Measurements from ENCODE around the gene ARHGEF25.

GRCh38 chr12:57613427-57614109 lies 2.3 kb downstream of the ARHGEF25 start:
- TF ChIP-seq CTCF (conservative IDR thresholded peaks at IDR 0.05; ENCODE audit: low read depth, low read length): no peak
- TF ChIP-seq, protein P1, sequence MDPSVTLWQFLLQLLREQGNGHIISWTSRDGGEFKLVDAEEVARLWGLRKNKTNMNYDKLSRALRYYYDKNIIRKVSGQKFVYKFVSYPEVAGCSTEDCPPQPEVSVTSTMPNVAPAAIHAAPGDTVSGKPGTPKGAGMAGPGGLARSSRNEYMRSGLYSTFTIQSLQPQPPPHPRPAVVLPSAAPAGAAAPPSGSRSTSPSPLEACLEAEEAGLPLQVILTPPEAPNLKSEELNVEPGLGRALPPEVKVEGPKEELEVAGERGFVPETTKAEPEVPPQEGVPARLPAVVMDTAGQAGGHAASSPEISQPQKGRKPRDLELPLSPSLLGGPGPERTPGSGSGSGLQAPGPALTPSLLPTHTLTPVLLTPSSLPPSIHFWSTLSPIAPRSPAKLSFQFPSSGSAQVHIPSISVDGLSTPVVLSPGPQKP (IDR thresholded peaks at IDR 0.05; ENCODE audit: borderline replicate concordance, low read depth, low read length): no peak
- TF ChIP-seq POLR2A (IDR thresholded peaks at IDR 0.05; ENCODE audit: low read depth, low read length): no peak
- TF ChIP-seq CEBPB (IDR thresholded peaks at IDR 0.05; ENCODE audit: low read depth, low read length): no peak
- TF ChIP-seq CHD1 (IDR thresholded peaks at IDR 0.05; ENCODE audit: low read depth, low read length): no peak
- TF ChIP-seq, protein P2, sequence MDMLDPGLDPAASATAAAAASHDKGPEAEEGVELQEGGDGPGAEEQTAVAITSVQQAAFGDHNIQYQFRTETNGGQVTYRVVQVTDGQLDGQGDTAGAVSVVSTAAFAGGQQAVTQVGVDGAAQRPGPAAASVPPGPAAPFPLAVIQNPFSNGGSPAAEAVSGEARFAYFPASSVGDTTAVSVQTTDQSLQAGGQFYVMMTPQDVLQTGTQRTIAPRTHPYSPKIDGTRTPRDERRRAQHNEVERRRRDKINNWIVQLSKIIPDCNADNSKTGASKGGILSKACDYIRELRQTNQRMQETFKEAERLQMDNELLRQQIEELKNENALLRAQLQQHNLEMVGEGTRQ (IDR thresholded peaks at IDR 0.05; ENCODE audit: low read depth, low read length): no peak
- no peak for TF ChIP-seq MAFK (IDR thresholded peaks at IDR 0.05; ENCODE audit: low read depth, low read length)
- no peak for TF ChIP-seq MXI1 (IDR thresholded peaks at IDR 0.05; ENCODE audit: borderline replicate concordance, low read depth, low read length)
- TF ChIP-seq RFX5 (IDR thresholded peaks at IDR 0.05; ENCODE audit: low read depth, low read length): no peak
- TF ChIP-seq RAD21 (IDR thresholded peaks at IDR 0.05; ENCODE audit: low read length): no peak
- no peak for TF ChIP-seq FOS (IDR thresholded peaks at IDR 0.05; ENCODE audit: low read depth, low read length)
- no peak for TF ChIP-seq MAZ (IDR thresholded peaks at IDR 0.05; ENCODE audit: borderline replicate concordance, low read depth, low read length)
- no peak for TF ChIP-seq RCOR1 (IDR thresholded peaks at IDR 0.05; ENCODE audit: insufficient replicate concordance, low read length)
- TF ChIP-seq BHLHE40 (IDR thresholded peaks at IDR 0.05; ENCODE audit: low read depth, low read length): no peak

Measured in IMR-90 (cell line).